ENCODE results near the gene ADA.
A peak's percentile ranks its signal among the peaks of the same experiment; 100 is the strongest.
"Not testable (repeated sequence)": the region's sequence is repeated elsewhere in the genome, so short reads cannot be mapped to it uniquely, and the experiment has no call there.

ADA gene

GRCh38 chr20:44651684-44652423 is at the start of gene ADA:
TSS of gene ADA (minus strand) at chr20:44651699. CDS start at chr20:44651607, 92 bp downstream.
- DNase-seq (ENCODE audit: low spot score): peak; percentile 26

DNA sequence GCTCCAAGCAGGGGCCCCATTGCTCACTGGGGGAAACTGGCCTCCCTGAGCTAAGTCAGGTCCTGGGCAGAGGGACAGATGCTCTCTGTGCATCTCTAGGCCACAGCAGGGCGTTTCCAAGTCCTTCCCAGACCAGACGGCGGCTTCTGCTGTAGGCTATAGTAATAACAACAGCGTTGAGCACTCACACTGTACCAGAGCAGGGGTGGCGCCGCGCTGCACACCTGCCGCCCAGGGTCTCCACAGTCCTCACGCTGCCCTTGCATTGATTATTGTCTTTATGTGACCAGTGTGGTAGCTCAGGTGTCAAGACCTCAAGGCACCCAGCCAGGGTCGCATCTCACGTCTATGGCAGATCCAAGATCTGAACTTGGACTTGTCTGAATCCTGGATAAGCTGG is 48.8 kb upstream of the ADA start:
- no peak for DNase-seq (ENCODE audit: low spot score)

DNA sequence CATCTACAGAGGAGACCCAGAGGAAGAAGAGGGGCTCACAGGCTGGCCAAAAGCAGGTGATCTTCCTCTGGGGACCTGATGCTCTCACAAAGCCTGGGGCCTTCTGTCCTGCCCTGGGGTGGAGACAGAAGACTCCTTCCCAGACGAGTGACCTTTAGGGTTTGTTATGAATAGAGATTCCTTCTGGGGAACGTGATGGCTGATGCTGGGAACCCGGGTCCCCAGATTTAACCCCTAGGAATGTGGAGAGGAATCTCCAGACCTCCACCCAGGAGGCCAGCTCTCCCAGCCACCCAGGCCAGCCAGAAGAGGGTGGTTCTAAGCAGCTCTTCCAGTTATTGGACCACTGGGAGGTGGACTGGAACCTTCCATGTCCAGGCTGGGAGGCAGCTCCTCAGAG is 46.9 kb upstream of the ADA start:
- no peak for DNase-seq (ENCODE audit: low spot score)

DNA sequence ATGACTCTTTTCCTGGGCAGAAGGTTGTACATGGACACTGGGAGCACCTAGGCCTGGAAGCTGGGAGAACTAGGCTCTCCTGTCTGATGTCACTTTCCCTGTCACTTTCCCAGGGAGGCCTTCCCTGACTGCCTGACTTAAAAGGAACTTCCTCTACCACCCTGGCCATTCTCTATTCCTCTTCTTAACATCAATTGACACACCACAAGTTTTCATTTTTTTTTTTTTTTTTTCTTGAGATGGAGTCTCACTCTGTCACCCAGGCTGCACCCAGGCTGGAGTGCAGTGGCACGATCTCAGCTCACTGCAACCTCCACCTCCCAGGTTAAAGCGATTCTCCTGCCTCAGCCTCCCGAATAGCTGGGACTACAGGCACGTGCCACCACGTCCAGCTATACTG is 45.5 kb upstream of the ADA start:
- not testable (repeated sequence) for DNase-seq (ENCODE audit: low spot score)

DNA sequence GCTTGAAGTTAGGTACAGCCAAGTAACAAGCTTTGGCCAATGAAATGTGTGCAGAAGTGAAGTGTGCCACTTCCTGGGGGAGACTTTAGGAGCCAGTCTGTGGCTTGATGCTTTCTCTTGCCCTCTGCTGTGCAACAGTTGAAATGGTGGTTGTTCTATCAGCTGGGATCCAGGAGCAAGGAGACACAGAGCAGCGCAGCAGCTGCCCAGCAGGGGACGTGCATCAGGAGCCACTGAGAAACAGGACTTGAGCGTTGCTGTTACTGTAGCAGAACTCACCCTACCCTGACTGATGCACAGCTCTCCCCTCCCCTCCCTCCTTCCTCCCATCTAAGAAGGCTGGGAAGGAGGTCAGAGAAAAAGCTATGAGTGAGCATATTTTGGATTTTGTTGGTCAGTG is 44.8 kb upstream of the ADA start:
- DNase-seq (ENCODE audit: low spot score): no peak

GRCh38 chr20:44695674-44696300 is 44.3 kb upstream of the ADA start:
- DNase-seq (ENCODE audit: low spot score): no peak

DNA sequence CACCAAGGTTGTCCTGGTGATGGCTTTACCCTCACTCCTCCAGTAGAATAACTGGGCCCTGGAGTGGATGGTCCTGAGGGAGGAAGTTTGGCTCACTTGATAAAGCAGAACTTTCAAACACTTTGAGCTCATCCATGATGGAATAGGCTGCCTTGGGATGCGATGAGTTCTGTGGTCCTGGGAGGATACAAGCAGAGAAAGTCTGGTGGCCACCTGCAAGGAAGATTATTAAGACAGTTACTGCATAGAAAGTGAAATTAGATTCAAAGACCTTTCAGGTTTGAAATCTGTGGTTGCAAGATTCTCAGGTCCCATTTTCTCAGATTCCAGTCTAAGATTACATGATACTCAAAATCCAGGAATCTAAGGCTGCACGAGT is 43.8 kb upstream of the ADA start:
- no peak for DNase-seq (ENCODE audit: low spot score)

DNA sequence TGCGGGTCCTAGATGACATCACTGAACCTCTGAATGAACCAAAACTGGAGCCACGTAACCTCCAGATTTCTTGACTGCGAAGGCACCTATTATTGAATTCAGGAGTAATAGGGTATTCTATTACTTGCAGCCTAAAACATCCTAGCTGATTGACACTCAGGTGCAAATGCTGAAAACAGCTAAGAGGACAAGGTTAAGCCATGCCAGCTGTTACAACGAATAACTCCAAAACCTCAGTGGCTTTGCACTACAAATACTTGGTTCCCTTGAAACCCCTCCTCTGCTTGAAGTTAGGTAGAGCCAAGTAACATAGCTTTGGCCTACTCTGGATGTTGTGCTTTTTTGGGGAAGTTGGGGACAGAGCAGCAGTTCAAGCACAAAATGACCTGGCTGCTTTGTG is 42.7 kb upstream of the ADA start:
- no peak for DNase-seq (ENCODE audit: low spot score)

DNA sequence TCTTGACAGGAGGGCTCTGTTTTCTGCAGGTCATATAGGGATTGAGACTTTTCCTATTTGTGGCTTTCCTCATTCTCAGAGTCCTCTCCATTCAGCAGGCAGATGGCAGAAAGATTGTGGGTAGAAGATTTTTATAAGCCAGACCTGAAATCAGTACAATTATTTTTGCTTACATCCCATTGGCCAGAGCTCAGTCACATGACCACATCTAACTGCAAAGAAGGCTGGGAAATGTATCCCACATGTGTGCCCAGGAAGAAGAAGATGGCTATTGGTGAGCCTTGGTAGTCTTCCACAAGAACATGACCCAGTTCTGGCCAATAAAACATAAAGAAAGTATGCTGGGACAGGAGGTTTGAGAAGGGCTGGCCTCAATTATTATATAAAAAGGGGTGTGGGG is 42.1 kb upstream of the ADA start:
- DNase-seq (ENCODE audit: low spot score): no peak

DNA sequence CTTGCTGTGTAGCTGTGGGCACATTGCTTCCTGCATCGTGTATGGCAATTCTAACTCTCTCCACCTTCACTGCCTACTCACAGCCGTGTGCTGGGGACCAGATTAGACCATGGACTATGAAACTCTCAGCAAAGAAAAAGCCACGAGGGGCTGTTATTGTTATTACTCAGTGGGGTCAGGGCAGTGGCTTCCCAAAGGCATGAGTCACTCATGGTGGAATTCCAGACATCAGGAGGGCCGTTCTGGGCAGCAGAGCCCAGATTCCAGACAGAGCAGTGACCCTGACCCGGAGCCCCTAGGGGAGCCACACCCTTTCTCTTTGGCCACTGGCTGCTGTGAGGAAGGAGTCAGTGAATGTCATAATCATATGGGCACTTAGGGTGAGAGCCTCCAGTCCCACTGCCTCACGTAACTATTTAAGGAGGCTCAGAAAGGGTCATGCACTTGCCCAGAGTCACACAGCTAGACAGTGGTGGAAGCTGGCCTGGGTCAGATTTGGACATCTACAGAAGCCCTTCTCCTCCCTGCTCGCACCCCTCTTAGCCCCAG is 41.5 kb upstream of the ADA start:
- DNase-seq (ENCODE audit: low spot score): no peak

- DNase-seq (ENCODE audit: low spot score): no peak
These were observed 40.2 kb upstream of the ADA start for GRCh38 chr20:44691424-44692423.

GRCh38 chr20:44690781-44691423 is 39.4 kb upstream of the ADA start:
- DNase-seq (ENCODE audit: low spot score): no peak

DNA sequence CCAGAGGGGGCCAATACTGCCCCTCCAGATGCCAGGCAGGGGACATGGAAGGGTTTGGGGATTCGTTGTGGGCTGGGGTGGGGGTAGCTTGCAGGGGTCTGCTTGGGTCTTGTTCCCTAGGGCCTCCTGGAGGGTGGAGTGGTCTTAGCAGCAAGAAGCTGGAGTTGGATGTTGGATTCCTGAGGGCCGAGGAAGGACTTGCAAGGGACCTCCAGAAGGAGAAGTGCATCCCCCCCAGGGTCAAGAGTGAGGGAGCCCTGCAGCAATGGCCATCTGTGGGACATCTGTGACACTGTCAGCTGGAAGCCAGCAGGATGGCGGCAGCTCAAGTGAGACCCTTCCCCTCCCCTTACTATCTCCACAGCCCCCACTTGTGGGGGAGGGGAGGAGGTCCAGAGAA is 38.3 kb upstream of the ADA start:
- DNase-seq (ENCODE audit: low spot score): no peak

DNA sequence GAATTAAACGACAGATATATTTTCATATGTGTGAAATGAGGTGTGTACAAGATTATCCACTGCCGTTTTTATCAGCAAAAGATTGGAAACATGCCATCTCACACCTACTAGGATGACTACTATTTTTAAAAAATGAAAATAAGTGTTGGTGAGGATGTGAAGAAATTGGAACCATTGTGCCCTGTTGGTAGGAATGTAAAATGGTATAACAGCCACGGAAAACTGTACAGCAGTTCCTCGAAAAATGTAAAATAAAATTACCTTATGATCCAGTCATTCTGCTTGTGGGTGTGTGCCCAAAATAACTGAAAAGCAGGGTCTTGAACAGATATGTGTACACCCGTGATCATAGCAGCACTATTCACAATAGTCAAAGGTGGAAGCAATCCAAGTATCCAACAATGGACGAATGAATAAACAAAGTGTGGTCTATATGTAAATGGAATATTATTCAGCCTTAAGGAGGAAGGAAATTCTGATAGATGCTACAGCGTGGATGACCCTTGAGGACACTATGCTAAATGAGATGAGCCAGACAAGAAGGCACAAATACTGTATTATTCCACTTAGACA is 36.6 kb upstream of the ADA start:
- no peak for DNase-seq (ENCODE audit: low spot score)

- DNase-seq (ENCODE audit: low spot score): no peak
These were observed 35.4 kb upstream of the ADA start for GRCh38 chr20:44686934-44687333.

DNA sequence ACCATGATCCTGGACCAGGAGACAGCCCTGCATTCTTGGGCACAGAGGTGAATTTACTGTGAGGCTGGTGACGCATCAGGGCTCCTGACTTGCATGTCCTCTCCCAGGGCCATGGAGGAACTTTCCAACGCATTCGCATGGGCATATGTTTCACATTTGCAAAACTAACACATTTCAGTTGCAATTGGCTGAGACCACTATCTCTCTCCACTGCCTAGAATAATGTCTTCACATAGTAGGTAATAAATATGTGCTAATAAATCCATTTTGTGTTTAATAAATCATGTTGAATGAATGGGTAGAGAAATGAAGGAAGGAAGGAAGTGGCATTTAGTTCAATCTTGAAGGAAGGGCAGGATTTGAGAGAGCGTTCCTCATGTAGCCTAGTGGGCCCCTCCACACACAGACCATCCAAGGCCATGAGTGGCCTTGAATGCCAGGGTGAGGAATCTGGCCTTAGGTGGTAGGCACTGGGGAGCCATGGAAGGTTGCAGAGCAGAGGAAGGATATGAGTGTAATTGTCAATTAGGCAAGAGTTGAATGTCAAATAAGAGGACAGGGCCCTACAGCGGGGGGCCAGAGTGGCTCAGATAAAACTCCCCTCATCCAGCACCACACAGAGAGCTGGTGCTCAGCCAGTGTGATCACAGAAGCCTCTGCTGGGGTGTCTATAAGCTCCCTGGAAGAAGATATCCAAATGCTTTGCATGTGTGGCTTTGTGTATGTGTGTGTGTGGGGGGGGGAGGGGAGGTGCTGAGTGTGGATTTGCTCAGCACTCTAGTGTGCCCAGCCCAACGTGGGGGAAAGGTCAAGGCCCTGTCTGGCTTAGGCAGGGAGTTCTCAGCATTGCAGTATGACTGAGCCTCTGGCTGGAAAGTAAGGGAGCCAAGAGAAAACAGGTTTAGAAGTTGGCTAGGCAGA is 32.8 kb upstream of the ADA start:
- no peak for DNase-seq (ENCODE audit: low spot score)

- peak; percentile 79 for DNase-seq (ENCODE audit: low spot score)
These were observed 32.0 kb upstream of the ADA start for GRCh38 chr20:44683263-44684046.

DNA sequence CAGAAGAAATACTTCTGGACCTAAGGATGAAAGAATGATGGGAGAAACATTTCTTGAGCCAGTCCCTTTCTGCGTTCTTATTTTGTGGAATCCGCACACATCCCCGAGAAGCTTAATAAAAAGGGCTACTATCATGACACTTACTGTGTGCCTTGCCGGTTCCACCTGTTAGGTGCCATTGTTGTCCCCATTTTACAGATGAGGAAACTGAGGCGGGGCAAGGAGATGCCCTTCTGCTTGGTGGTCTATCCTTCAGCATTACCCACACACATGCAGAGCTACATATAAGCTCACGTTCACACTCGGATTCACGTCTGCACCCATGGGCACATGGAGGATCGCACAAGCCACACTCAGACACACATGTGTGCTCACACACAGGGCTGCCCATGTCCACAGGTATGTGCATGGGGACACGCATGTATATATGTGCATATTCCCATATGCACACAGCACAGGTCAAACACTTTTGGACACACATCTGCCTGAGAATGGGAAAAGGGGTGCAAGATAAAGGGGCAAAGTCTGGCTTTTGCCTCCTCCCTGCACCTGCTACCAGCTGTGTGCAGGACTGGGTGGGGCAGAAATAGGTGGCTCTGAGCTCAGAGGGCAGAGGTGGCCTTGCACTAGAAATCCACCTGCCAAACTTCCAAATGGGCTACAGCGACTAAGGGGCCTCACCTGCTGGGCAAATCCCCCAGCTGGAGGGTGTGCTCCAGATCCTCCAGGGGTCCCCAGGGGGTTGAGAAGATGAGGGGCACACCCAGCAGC is 30.5 kb upstream of the ADA start:
- DNase-seq (ENCODE audit: low spot score): no peak
